GM18907 (cell line): Measurements from ENCODE around the gene AMBRA1.
A peak's percentile ranks its signal among the peaks of the same experiment; 100 is the strongest.

ENCODE experiments used
- ATAC-seq: cut with Tn5 transposase; IDR thresholded peaks from one replicate; pipeline ENCODE4 v1.9.1; 2021; ENCODE audit warnings: mild to moderate bottlenecking, moderate library complexity; ENCODE audit not compliant: unreplicated experiment

Gene AMBRA1

GRCh38 chr11:46356924-46357482, 236.8 kb downstream of the AMBRA1 start:
- ATAC-seq, result no peak

GRCh38 chr11:46353698-46354097, 240.1 kb downstream of the AMBRA1 start:
- no peak for ATAC-seq

- no peak for ATAC-seq
These were observed 241.6 kb downstream of the AMBRA1 start for GRCh38 chr11:46352063-46352841.

- no peak for ATAC-seq
These were observed 242.2 kb downstream of the AMBRA1 start for GRCh38 chr11:46351606-46352005.

- ATAC-seq, result no peak
These were observed 242.7 kb downstream of the AMBRA1 start for GRCh38 chr11:46351148-46351547.

GRCh38 chr11:46350695-46351094, 243.1 kb downstream of the AMBRA1 start:
- ATAC-seq, result no peak

GRCh38 chr11:46348566-46349401, 245.0 kb downstream of the AMBRA1 start:
- ATAC-seq, result peak; percentile 32

- ATAC-seq, result peak; percentile 9
These were observed 246.0 kb downstream of the AMBRA1 start for GRCh38 chr11:46347637-46348311.

- peak; percentile 60 for ATAC-seq
These were observed 246.8 kb downstream of the AMBRA1 start, which contains the start of gene DGKZ for GRCh38 chr11:46346886-46347636. TSS of gene DGKZ (plus strand) at chr11:46347463. CDS start at chr11:46347660, 197 bp downstream.
